Muscle of arm (tissue), 12 donors: ENCODE measurements around the gene PHAF1. TPM values are rescaled to one million over a fixed set of nuclear protein-coding genes. Genes with fewer than 3 reads are reported as not detected.

Experiments used
- DNase-seq: peaks from one replicate; pipeline ENCODE4 v3.0.0-alpha.2; 2013
- polyA plus RNA-seq, 12 donors: library from polyadenylated mRNA; unstranded; fragments of 120-200 nt; gene quantifications; one replicate each; pipeline ENCODE4 v1.2.1, GENCODE V29; 2013; ENCODE audit not compliant: insufficient read length in 12 of 12

Gene PHAF1
- polyA plus RNA-seq, 12 donors = 16.2 to 23.9 (median 19.7) TPM; not detected in 1

DNA sequence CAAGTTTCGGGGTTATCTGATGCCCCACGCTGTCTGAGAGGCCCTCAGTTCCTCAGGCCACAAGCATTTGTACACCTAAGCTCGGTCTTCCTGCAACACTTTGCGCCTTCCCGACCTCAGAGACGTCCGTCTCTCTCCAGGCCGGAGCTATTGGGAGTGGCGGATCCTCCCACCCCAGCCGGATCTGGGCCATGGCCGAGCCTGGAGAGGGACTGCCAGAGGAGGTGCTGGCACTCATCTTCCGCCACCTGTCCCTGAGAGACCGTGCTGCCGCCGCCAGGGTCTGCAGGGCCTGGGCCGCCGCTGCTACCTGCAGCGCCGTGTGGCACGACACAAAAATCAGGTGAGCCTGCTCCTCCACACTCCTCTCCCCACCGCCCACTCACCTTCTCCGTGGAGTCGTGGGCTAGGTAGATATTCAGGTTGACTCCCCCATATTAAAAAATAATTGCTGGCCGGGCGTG, 51.9 kb downstream of the PHAF1 start:
- DNase-seq = no peak

- no peak for DNase-seq
These were observed 52.9 kb downstream of the PHAF1 start for GRCh38 chr16:67162506-67163163.

DNA sequence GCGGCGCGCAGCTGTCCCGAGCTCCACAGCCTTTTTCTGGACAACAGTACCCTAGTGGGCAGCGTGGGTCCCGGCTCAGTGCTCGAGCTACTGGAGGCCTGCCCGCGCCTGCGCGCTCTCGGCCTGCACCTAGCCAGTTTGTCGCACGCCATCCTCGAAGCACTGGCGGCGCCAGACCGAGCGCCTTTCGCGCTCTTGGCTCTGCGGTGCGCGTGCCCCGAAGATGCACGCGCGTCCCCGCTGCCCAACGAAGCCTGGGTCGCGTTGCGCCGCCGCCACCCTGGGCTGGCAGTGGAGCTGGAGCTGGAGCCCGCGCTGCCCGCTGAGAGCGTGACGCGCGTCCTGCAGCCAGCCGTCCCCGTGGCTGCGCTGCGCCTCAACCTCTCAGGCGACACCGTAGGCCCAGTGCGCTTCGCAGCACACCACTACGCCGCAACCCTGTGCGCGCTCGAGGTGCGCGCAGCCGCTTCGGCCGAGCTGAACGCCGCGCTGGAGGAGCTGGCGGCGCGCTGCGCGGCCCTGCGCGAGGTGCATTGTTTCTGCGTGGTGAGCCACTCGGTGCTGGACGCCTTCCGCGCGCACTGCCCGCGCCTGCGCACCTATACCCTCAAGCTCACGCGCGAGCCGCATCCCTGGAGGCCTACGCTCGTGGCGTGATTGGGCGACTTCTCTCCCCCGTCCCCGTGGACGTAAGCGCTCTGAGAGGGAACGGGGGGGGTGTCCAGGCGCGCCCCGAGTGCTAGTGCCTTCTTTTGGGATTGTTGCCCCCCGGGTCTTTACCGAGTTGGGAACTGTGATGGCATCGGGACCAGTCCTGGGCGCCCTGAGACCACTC, 53.6 kb downstream of the PHAF1 start:
- DNase-seq = no peak

- DNase-seq = no peak
These were observed 54.3 kb downstream of the PHAF1 start for GRCh38 chr16:67163999-67164558.

DNA sequence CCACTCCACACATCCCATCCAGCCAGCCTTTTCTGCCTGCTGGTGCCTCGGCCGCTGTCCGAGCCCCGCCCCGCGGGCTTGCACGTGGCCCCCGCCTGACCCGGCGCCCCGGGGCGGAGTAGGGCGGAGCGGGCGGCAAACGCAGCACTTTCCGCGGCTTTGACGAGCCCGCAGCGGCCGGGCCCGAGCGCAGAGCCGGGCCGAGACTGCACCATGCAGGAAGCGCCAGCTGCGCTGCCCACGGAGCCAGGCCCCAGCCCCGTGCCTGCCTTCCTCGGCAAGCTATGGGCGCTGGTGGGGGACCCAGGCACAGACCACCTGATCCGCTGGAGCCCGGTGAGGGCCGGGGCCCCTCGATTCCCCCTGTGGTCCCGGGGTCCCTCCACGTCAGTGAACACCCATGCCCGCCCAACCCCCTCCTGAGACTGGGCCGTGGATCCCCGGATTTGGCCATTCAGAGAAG, 54.9 kb downstream of the PHAF1 start, which contains the start of gene HSF4:
Gene HSF4, plus strand, starts transcription at position 147 of the 463 bp plus-strand sequence. Its CDS starts 67 bp downstream, at position 214.
- no peak for DNase-seq

DNA sequence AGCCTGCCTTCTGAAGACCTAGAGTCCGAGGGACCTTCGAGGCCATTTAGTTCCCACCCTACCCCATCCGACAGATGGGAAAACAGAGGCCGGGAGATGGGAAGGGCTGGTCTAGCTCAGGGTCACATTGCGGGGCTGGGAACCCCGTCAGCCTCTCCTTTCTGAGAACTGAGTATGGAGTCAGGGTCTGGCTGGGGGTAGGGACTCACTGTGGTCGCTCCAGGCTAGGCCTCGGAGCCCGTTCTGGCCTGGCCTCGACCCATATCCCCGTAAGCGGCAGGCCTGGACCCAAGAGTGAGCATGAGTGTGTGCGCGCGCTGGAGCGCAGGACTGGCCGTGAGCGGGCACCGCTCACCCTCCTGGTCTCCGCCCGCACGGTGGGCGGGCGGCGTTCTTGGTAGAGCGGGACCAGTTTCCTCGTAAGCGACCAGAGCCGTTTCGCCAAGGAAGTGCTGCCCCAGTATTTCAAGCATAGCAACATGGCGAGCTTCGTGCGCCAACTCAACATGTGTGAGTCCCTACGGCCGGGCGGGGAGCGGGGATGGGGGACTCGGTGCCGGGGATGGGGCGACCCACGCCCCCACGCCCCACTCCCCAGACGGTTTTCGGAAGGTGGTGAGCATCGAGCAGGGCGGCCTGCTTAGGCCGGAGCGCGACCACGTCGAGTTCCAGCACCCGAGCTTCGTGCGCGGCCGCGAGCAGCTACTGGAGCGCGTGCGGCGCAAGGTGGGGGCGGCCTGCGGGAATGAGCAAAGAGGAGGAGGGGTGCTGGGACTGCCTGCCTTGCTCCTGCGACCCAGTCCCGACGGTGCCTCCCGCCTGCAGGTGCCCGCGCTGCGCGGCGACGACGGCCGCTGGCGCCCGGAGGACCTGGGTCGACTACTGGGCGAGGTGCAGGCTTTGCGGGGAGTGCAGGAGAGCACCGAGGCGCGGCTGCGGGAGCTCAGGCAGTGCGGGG, 55.7 kb downstream of the PHAF1 start:
- no peak for DNase-seq

- DNase-seq = no peak
These were observed 56.4 kb downstream of the PHAF1 start for GRCh38 chr16:67166110-67166547.

- DNase-seq = no peak
These were observed 56.9 kb downstream of the PHAF1 start for GRCh38 chr16:67166598-67167168.

DNA sequence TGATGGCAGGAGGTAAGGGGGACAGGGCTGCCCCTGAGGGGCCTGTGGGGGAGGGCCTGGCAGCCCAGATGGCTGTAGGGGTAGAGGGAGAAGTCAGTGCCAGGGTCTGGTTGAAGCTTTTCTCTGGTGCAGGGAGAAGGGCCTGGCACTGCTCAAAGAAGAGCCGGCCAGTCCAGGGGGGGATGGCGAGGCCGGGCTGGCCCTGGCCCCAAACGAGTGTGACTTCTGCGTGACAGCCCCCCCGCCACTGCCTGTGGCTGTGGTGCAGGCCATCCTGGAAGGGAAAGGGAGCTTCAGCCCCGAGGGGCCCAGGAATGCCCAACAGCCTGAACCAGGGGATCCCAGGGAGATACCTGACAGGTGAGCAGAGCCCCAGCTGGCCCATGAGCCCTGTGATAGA, 57.8 kb downstream of the PHAF1 start:
- no peak for DNase-seq

DNA sequence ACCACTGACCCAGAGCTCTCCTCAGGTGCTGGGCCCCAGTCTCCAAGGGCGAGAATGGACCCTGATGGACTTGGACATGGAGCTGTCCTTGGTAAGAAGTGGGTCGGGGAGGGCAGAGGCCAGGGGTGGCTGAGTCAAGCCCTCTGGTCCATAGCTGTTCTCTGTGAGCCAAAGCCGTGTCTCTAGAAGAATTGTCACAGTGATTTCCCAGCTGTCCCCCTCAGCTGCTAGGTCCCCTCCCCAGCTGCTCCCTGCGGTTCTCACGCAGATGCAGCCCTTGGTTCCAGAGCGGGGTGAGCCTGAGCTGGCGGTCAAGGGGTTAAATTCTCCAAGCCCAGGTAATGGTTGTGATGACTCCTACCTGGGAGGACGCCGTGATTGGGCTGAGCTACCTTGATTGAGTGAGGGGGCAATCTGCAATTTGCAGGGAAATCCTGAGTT, 59.3 kb downstream of the PHAF1 start:
- no peak for DNase-seq

- no peak for DNase-seq
These were observed 60.0 kb downstream of the PHAF1 start for GRCh38 chr16:67169642-67170167.

DNA sequence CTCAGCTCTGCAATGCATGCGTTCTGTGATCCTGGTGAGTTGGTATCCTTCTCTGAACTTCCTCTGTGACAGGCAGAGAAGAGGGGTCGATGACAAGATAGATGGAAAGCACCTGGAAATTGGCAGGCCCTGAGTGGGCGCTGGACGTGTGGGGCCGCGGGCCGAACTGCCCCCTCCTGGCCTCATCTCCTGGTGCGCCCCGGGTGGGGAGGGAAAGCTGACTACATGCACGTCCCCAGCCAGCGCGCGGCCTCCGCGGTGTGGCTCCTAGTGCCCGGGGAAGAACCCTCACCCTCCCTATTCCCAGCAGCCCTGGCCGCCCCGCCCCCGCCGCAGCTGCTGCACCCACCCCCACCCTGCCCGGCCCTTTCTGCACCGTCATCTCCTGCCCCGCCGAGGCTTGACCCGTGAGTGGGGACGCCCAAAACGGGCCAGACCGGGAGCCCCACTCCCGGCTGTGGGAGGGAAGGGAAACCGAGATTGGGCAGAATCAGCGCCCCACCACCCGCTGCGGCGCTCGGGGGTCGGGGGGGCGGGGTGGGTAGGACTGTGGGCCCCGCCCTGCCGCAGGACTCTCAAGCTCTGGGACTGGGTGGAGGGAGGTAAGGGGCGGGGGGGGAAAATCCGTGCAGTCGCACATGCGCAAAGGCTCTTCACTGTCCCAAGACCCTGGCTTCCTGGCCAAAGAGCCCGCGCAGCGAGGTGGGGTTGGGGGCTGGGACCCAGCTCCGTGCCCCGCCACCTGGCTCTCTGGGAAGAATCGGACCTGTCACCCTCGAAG, 60.6 kb downstream of the PHAF1 start, which contains the start of gene NOL3:
Gene NOL3, plus strand, starts transcription at position 371 of the 781 bp plus-strand sequence.
- no peak for DNase-seq

DNA sequence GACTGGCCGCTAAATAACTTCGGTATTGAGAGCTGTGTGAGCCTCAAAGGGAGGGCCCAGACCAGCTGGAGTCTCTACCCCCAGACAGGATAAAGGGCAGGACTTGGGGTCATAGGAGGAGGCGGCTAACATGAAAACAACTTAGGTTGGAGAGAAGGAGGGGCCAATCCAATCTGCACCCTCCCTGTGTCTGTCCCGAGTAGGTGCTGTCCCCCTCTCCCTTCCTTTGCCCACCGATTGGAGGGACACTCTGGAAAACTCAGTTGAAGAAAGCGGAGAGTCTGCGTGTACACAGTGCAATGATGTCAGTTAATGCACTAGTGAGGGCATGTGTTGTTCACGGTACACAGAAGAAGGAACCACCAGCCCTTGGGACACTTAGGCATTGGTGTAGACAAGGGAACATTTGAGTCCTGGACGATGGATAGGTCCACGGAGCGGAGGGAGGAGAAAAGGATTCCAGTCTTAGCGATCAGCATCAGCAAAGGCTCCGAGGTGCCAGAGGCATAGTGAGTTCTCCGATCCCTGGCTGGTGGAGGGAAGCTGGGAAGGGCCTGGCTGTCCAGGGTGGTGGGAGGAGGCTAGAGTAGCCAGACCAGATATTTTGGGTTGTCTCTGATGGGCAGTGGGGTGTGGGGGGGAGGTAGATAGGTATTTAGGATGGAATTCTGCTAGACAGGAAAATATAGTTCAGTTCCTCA, 61.4 kb downstream of the PHAF1 start:
- no peak for DNase-seq

- DNase-seq = no peak
These were observed 63.6 kb downstream of the PHAF1 start for GRCh38 chr16:67173323-67173722.

DNA sequence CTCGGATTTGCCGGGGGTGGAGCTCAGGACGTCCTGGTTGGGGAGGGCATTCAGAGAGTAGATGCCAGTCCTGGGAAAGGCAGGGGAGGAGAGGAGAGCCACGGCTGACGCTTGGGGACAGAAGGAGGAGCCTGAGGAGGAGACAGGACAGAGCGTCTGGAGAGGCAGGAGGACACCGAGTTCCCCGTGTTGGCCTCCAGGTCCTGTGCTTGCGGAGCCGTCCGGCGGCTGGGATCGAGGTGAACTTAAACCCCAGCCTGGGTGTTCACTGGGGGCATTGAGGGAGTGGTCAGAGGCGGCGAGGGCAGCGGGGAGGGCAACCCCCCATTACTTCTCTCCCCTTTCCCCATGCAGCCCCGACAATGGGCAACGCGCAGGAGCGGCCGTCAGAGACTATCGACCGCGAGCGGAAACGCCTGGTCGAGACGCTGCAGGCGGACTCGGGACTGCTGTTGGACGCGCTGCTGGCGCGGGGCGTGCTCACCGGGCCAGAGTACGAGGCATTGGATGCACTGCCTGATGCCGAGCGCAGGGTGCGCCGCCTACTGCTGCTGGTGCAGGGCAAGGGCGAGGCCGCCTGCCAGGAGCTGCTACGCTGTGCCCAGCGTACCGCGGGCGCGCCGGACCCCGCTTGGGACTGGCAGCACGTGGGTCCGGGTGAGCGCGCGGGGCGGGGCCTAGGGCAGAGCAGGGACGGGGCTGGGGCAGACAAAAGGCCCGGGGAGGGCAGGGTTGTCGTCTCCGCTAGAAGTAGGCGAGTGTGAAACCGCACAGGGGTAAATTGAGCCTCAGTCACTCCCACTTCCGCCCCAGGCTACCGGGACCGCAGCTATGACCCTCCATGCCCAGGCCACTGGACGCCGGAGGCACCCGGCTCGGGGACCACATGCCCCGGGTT, 64.3 kb downstream of the PHAF1 start:
- DNase-seq = no peak

- no peak for DNase-seq
These were observed 65.0 kb downstream of the PHAF1 start for GRCh38 chr16:67174706-67175231.

DNA sequence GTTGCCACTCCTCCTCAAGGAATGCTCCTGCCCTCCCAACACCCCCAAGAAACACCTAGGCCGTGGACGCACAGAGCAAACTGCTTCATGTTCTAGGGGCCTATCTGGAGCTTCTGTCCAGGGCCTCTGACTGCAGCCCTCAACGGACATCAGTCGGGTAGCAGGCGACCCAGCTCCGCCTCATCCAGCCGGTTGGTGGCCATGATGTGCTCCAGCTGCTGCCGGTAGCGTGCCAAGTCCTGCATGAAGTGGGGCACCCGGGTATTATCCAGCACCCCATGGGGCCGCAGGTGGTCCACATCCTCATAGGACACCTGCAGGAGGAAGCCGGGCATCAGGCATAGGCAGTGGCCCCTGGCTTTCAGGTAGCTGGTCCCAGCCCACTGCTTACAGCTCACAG, 66.9 kb downstream of the PHAF1 start:
- DNase-seq = no peak
